Gastroesophageal sphincter (tissue), 4 donors: ENCODE data around the gene PADI4. TPM values are rescaled to one million over a fixed set of nuclear protein-coding genes. Genes with fewer than 3 reads are reported as not detected.
"Not testable (repeated sequence)": the region's sequence is repeated elsewhere in the genome, so short reads cannot be mapped to it uniquely, and the experiment has no call there.

Experiments used
- ATAC-seq: fragments of 150-250 bp; one replicate; pipeline ENCODE4 v1.9.1; 2016; ENCODE audit warnings: mild to moderate bottlenecking, moderate library complexity
- H3K27ac ChIP-seq, 4 donors: fragments of 200-600 bp; sonication (generic) in 3 of 4; 1 replicate in 3 of 4; 2 replicates in 1 of 4; pipeline ENCODE4 v1.5.1; 2016 to 2019
- H3K27me3 ChIP-seq: fragments of 200-600 bp; sonication (generic); one replicate; pipeline ENCODE4 v1.5.1; 2019
- H3K36me3 ChIP-seq, 2 donors: fragments of 200-600 bp; sonication (generic); one replicate each; pipeline ENCODE4 v1.5.1; 2019; ENCODE audit warnings: control low read depth in 1 of 2
- H3K4me1 ChIP-seq, 3 donors: fragments of 200-600 bp; sonication (generic); 1 replicate in 2 of 3; 2 replicates in 1 of 3; pipeline ENCODE4 v1.5.1; 2016 to 2019; ENCODE audit warnings: control low read depth in 2 of 3
- H3K4me3 ChIP-seq, 2 donors: fragments of 200-600 bp; sonication (generic); one replicate each; pipeline ENCODE4 v1.5.1; 2019; ENCODE audit warnings: mild to moderate bottlenecking in 1 of 2, moderate library complexity in 1 of 2
- H3K9me3 ChIP-seq, 3 donors: fragments of 200-600 bp; sonication (generic); one replicate each; pipeline ENCODE4 v1.5.1; 2017 to 2019; ENCODE audit warnings: control low read depth in 2 of 3
- CTCF ChIP-seq, 4 experiments: fragments of 200-600 bp in 2 of 4; fragments of 450-650 bp in 2 of 4; sonication (generic) in 1 of 4; IDR thresholded peaks; one replicate each; pipeline ENCODE4 v1.5.1; 2017 to 2019; ENCODE audit warnings: antibody characterized with exemption in 4 of 4, mild to moderate bottlenecking in 2 of 4, moderate library complexity in 2 of 4
- EP300 ChIP-seq: sonication (generic); formaldehyde crosslinking; IDR thresholded peaks from one replicate; pipeline ENCODE4 v1.6.1; 2017; ENCODE audit warnings: antibody characterized with exemption, mild to moderate bottlenecking
- POLR2A ChIP-seq, 2 donors: fragments of 450-650 bp; IDR thresholded peaks; one replicate each; pipeline ENCODE4 v1.6.1; 2017; ENCODE audit warnings: antibody characterized with exemption in 2 of 2, mild to moderate bottlenecking in 2 of 2, moderate library complexity in 1 of 2
- POLR2AphosphoS5 ChIP-seq: sonication (generic); formaldehyde crosslinking; IDR thresholded peaks from one replicate; pipeline ENCODE4 v1.6.1; 2017; ENCODE audit warnings: antibody characterized with exemption
- WGBS, 2 donors: methylation state at CpG; one replicate each; pipeline ENCODE4 v1.1.5; 2018; ENCODE audit warnings: low coverage in 1 of 2; 5-methylcytosine and 5-hydroxymethylcytosine counted together
- total RNA-seq, 4 donors: library from RNA; depleted of rRNA; stranded (reverse); fragments of >200 nt; gene quantifications; one replicate each; pipeline ENCODE4 v1.1.0, GENCODE V29; 2016

PADI4 gene
- total RNA-seq, 4 donors from 2014 or later, result 1.6 TPM; not detected in 3

GRCh38 chr1:17342014-17342441, 34.0 kb downstream of the PADI4 start:
- no peak for ATAC-seq
- Histone ChIP-seq H3K27ac (no peak overlapping the region), H3K27me3 (peaks cover 65% of the 10 kb centered on the region), H3K36me3 (no peaks in the 10 kb centered on the region), H3K9me3 (peaks cover 0 to 7% (median 0%) of the 10 kb centered on the region in 3 donors), H3K4me1 (no peaks in the 10 kb centered on the region), H3K4me3 (no peak overlapping the region)
- TF ChIP-seq EP300, result no peak
- TF ChIP-seq POLR2A (IDR thresholded peaks at IDR 0.05), result no peak
- TF ChIP-seq POLR2AphosphoS5, result no peak
- no peak for TF ChIP-seq CTCF (IDR thresholded peaks at IDR 0.05)
- no CpG with 5 or more reads among the region's 17 CpGs for WGBS, 2 donors

- 92 to 100% methylated on average over 1 of the region's 5 CpGs for WGBS, 2 donors
- not testable (repeated sequence) for H3K27ac ChIP-seq, H3K4me3 ChIP-seq, H3K9me3 ChIP-seq, H3K36me3 ChIP-seq, ATAC-seq, H3K4me1 ChIP-seq
- H3K27me3 ChIP-seq, result peaks cover 68% of the 10 kb centered on the region
These were observed 37.5 kb downstream of the PADI4 start for GRCh38 chr1:17345506-17345905.

GRCh38 chr1:17346046-17346789, 38.2 kb downstream of the PADI4 start:
- no peaks in the 10 kb centered on the region for H3K4me1 ChIP-seq
- peaks cover 63% of the 10 kb centered on the region for H3K27me3 ChIP-seq
- 79 to 80% methylated on average over 1 to 6 of the region's 9 CpGs for WGBS, 2 donors
- H3K4me3 ChIP-seq, result no peak overlapping the region
- H3K9me3 ChIP-seq, result peaks cover 0 to 7% (median 0%) of the 10 kb centered on the region in 3 donors
- TF ChIP-seq EP300 (no peak), POLR2AphosphoS5 (no peak), POLR2A (IDR thresholded peaks at IDR 0.05) (no peak), CTCF (IDR thresholded peaks at IDR 0.05) (no peak)
- no peak overlapping the region for H3K27ac ChIP-seq
- no peaks in the 10 kb centered on the region for H3K36me3 ChIP-seq
- ATAC-seq, result no peak

GRCh38 chr1:17347769-17348592, 40.0 kb downstream of the PADI4 start:
- Histone ChIP-seq H3K27ac (no peak overlapping the region), H3K9me3 (peaks cover 0 to 7% (median 0%) of the 10 kb centered on the region in 3 donors), H3K4me1 (no peaks in the 10 kb centered on the region), H3K27me3 (peaks cover 59% of the 10 kb centered on the region), H3K36me3 (no peaks in the 10 kb centered on the region), H3K4me3 (no peak overlapping the region)
- 45 to 85% methylated on average over 3 to 5 of the region's 19 CpGs for WGBS, 2 donors
- no peak for ATAC-seq
- no peak for TF ChIP-seq EP300
- no peak for TF ChIP-seq POLR2AphosphoS5
- TF ChIP-seq CTCF (IDR thresholded peaks at IDR 0.05), result no peak
- TF ChIP-seq POLR2A (IDR thresholded peaks at IDR 0.05), result no peak

- Histone ChIP-seq H3K27me3 (peaks cover 59% of the 10 kb centered on the region), H3K4me1 (no peaks in the 10 kb centered on the region), H3K4me3 (no peak overlapping the region), H3K36me3 (no peaks in the 10 kb centered on the region), H3K9me3 (peaks cover 0 to 7% (median 0%) of the 10 kb centered on the region in 3 donors), H3K27ac (no peak overlapping the region)
- TF ChIP-seq POLR2AphosphoS5, result no peak
- ATAC-seq, result no peak
- 73 to 84% methylated on average over 6 to 7 of the region's 14 CpGs for WGBS, 2 donors
These were observed 40.7 kb downstream of the PADI4 start for GRCh38 chr1:17348593-17349234.
